HG03066 (cell line): ENCODE data around the gene GNAQ.
"Not testable (repeated sequence)": the region's sequence is repeated elsewhere in the genome, so short reads cannot be mapped to it uniquely, and the experiment has no call there.

Experiments used
- ATAC-seq: cut with Tn5 transposase; IDR thresholded peaks from one replicate; pipeline ENCODE4 v1.9.1; 2021; ENCODE audit warnings: low read depth; ENCODE audit not compliant: unreplicated experiment

GNAQ gene

DNA sequence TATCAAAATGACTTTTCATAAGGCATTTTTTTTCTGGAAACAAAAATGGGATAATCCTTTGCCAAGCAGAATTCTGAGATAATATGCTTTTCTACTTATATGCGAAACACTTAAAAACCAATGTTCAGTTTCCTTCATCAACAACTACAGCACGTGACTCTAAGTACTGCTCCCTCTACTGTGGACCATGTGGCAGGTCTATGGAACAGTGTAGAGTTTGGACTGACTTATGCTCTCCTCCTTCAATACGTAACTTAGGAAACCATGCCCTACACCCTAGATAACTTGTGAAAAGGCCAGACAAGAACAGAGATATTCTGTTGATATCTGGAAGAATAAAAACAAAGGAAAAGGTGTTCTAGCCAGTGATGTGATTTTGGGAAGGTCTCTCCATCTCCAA, 272.2 kb downstream of the GNAQ start:
- ATAC-seq, result no peak

DNA sequence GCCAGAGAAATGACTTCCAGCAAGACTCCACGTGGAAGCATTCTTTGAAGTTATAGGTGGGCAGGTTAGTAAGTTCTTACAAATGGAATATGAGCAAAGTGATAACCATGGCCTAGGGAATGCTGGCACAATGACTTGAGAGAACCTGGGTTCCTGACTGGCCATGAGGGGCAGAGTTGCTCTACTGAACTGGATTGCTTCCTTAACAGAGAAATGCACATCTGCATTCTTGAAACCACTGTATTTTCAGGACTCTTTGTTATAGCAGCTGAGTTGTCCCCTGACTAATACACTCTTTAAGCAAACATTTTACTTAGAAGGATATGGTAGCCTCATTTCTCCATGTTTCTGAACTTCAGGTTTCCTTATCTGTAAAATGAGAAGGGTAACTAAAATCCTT, 275.2 kb downstream of the GNAQ start:
- no peak for ATAC-seq

DNA sequence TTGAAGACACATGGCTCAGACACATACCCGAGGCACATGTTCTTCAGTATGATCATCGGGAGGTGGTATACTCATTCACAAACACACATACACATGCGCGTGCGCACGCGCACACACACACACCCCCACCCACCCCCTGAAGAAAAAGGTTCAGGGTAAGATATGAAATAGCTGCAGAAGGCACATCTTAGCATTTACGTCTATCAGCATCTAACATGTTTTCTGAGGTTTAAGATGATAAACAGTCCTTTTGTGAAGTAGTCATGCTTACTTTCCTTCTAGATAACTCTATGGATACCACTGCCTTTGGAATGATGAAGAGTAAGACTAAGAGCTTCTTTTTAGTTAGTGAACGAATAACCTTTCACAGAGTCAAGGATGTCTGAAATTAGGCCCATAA, 278.4 kb downstream of the GNAQ start:
- no peak for ATAC-seq

DNA sequence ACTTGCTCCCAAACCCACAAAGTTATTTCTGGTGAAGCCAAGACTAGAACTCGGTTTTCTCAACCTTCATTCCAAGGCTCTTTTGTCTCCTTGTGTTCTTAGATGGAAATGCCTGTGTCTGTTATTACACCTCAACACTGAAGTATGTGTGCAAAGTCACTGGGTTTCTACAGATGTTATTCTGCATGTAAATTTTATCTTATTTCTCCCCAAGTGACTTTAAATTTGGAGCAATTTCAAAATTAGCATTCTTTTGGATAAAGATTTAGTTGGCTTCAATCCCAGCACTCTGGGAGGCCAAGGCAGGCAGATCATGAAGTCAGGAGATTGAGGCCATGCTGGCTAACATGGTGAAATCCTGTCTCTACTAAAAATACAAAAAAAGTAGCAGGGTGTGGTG, 279.1 kb downstream of the GNAQ start:
- no peak for ATAC-seq

DNA sequence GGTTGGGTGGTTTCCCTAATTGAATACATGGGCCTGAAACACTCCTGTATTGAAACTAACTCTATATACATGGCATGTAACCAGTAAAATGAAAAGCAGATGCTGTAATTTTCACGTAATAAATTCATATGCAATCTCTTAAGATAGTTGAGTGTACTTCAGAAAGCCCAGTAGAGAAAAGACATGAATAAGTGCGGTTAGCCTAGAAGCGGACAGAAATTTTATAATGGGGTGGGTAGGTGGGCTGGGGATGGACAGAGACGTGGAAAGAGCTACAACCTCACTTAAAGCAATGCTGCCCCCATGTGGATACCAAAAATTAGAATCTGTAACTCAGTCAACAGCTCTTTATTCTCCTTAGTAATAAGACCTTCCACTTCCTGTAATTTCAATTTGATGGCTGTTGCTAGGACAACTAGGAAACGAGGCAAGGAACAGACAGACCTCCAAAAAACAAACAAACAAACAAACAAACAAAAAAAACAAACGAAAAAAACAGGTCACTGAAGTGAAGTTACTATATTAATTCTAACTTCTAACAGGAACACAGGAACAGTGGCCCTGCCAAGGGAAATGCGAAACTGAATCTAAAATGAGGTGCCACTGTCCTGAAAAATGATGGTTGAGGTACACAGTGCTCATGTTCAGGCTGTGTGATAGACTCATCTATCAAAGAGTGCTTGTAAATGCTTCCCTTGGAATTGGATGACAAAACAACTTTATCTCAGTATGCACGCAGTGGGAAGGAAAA, 280.1 kb downstream of the GNAQ start:
- ATAC-seq, result no peak

DNA sequence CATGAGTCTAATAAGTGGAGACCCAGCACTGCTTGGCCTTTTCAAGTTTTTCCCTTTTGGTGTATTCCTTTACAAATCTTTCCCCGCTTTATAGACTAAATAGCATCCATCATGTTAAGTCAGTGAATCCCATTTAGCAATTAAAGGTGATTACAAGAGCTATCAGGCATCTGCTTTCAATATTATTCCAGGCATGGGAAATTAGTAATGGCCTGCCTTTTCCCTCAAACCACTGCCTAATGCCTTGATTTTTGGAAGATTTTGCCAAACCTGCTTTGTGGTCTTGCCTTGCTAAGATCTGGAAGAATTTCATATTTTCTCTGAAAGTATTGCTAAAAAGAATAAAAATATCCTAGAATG, 280.6 kb downstream of the GNAQ start:
- ATAC-seq, result no peak

DNA sequence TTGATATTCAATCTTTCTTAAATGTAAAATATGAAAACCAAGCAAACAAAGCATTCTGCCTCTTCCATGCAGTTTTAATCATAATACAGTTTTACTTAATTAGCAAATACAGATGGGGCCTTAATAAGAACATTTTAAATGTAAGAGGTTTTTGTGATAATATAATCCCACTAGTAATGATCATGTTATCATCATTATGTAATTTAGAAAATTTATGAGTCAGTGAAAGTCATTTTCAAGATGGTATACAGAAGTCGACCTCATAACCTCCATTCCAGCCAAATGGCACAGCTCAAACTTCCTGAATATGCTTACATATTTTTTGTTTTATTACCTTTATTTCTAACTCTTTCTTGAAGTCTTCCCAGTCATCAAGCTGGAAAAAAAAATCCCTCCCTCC, 281.3 kb downstream of the GNAQ start:
- ATAC-seq, result no peak

DNA sequence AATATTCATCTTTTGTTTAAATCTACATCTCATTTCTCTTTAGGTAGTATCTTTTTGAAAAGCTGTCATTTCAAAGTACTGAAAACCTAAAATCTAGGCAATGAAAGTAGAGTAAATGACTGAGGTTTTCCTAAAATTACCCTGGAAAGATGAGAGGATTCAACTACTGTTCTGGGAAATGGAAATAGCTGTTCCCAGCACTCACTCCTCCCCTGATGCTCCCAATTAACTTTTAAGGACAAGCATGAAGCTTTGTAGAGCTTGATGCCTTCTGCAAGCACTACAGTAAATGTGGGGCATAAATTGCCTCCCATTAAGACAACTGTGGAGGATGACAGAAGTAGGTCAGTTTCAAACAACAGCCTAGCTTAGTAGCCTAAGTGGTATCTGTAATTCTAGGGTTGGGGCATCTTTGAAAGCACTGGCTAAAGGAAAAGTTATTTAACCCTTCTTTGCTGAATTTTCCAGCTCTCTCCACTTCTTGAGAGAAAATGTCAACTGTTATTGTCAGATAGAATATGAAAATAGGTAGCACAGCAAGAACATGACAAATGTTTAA, 283.3 kb downstream of the GNAQ start:
- no peak for ATAC-seq

DNA sequence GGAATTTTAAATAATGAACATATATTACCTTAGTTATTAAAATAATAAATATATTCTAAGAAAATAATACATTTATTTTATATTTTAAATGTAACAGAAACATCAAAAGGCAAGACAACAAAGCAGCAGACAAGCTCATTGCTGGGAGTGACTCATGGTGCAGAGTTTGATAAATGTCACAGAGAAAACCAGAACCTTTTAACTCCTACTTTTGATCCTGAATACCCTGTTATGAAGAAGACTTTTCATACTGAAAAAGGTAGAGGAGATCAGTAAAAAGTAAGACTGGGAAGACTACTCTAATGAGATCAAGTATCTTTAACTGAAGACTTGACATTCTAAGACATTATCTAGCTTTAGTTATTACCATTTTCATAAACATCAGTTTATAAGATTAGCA, 284.4 kb downstream of the GNAQ start:
- ATAC-seq, result no peak

DNA sequence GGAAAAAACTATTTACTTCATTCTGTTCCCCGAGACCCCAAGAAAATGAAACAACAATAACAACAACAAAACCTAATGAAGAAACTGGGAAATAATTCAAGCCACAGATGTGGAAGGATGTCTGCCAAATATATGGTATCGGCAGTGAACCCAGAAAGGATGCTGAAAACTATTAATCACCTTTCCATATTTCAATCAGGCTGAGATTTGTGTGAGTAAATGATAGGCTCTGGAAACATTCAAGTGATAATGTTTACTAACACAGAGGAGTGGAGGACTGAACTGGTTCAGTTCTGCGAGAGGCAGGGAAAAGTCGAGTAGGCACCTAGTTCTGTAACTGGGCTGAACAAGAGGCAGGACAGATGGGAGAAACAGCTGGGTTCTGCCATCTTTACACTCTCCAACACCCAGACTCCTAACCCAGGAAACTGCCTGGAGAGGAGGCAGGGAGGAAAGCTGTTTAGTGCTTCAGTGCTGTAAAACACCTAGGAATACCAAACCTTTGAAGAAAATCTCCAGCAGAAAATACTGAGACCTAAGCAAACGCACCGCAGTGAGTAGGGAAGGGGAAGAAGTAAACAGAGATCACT, 286.7 kb downstream of the GNAQ start:
- ATAC-seq, result no peak

DNA sequence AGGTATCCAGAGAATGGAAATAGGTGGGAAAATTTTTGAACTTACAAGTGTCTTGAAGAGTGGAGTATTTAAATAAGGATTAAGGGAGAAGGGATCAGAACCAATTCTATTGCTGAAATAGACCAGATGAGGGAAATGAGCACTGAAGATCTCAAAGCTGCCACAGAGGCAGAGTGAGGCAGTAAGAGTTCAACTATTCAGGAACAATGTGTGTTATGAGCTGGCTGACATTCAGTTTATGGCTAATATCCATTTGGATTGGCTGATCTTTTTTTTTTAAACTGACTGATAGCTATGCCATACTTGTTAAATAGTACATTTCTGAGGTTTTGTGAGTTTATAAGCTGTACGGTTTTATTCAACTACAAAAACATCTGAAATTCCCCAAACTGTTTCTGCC, 288.2 kb downstream of the GNAQ start:
- no peak for ATAC-seq

DNA sequence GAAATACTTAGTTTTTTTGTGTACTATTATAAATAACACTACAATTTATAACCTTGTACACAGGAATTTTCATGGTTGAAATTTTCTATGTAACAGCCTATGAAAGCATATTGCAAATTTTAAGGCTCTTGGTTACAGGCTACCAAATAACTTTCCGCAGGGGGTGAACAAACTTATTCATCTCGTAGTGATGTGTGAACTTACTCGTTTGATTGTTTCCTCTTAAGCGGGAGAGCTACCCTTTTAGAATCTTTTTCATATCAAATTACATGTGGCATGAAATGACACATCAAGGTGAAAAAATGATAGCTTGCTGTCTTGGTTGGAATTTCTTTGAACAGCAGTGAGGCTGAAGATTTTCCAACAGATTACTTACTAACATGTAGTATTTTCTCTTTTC, 292.7 kb downstream of the GNAQ start:
- ATAC-seq, result no peak

DNA sequence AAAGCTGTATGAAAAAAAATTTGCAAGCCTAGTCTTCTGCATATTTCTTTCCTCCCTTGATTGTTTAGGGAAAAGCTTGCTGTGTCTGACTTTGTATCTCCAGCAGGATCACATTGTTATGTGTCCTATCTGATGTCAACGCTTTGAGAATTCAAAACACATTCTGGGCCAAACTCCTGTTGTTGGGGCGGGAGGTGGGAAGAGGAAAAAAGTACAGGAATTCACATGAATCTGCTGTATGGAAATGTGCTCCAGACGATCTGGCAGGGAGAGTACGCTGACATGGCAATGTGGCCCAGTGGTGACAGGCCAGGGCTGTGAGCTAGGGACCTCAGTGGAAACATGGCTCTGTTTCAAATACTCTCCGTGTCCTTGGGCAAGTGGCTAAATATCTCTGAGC, 296.1 kb downstream of the GNAQ start:
- no peak for ATAC-seq

DNA sequence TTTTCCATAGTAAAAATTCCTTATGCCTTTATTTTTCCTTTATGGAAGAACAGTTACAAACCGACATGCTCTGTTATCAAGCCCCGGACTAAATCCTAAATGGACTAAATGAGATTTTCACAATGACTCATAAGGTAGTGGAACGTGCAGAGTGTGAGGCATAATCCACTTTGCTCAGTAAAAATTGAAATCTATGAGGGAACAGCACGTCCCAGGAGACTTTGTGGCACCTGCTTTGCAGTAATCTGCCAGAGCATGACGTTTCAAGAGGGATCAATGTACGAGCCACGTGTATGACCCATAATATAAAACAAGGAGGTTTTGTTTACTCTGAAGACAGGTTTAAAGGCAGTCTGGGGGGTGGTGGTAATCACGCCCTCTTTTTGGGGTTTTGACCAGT, 299.7 kb downstream of the GNAQ start:
- no peak for ATAC-seq

DNA sequence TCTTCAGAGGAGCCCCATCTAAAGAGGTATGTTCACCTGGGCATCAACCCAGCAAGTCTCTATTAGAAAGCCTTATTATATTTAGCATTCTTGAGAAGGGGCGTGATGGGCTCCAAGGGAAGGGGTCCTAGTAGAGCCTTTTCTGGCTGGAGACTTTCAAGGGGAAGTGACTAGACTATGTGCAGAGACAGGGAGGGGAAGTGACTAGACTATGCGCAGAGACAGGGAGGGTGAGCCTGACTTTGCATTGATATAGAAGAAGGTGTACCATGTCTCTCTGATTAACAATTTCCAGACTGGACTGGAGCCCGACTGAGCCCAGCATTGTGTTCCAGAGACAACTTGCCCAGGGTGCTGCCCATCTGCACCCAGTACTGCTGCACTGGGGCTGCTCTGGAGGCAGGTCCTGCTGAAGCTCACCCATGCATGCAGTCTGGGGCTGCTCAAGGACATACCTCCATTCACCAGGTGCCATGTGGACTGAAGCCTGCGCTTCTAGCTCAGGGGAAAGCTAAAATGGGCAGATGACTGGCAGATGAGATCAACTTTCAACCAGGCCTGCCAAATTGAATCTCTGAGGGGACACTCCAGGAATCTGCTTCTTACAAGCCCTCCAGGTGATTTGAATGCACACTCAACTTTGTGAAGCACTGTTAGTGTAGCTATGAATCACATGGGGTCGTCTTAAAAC, 300.5 kb downstream of the GNAQ start:
- no peak for ATAC-seq

DNA sequence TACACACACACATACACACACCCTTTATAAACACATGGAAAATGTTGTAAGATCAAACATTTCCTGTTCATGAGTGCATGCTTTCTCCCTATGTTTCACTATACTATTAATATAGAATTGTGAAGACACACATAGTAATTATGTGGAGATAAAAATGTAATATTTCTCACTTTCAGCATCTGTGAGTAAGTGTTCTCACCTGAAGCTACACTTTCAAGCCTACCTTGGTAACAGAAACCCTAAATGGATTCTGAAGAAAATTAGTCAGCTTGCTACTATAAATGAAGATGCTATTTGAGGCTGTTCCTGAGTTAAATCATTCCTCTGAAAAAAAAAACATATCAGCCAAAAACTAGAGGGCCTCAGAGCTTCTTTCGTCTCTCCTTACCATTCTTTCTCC, 302.4 kb downstream of the GNAQ start:
- ATAC-seq, result no peak

DNA sequence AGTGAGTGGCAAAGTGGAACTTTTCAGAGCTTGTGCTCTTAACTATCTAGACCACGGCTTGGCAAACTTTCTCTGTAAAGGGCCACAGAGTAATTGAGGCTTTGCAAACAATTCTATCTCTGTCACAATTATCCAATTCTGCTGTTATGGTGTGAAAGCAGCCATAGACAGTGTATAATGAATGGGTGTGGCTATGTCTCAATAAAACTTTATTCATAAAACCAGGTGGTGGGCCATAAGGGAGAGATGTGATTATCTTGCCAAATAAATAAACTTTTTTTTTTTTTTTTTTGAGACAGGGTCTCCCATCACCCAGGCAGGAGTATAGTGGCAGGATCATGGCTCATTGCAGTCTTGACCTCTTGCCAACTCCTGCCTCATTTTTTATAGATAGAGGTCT, 304.8 kb downstream of the GNAQ start:
- no peak for ATAC-seq

DNA sequence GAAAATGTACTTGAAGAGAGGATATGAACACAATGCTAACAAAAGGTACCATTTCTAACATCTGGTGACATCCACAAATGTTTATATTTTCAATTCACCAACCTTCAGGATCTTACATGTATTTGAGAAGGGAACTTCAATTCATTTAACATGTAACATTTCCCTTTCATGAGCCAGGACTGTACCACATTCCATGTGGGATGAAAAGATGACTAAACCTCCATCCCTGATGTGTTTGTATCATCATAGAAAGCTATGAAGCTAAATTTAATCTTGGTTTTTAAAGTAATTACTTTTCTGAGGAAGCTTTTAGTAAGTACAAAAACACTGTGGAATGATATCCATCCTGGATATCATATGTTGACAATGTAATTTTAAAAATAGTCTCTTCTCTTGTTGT, 305.3 kb downstream of the GNAQ start:
- ATAC-seq, result no peak

DNA sequence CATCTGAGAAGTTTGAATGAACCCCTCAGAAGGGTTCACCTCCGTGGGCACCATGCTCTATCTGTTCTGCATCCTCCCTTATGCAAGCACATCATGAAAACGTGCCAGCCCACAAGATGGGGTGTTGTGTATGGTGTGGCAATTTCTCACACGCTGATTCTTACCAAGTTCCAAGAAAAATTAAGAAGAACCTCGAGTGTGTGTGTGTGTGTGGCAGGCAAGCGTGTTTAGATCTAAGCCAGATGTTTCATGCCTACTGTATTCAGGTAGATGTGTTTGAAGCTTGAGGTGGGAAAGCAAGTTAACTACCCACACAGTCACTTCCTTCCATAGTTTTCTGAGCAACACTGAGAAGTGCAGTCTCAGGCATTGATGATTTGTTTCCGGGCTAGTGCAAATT, 305.8 kb downstream of the GNAQ start:
- no peak for ATAC-seq

DNA sequence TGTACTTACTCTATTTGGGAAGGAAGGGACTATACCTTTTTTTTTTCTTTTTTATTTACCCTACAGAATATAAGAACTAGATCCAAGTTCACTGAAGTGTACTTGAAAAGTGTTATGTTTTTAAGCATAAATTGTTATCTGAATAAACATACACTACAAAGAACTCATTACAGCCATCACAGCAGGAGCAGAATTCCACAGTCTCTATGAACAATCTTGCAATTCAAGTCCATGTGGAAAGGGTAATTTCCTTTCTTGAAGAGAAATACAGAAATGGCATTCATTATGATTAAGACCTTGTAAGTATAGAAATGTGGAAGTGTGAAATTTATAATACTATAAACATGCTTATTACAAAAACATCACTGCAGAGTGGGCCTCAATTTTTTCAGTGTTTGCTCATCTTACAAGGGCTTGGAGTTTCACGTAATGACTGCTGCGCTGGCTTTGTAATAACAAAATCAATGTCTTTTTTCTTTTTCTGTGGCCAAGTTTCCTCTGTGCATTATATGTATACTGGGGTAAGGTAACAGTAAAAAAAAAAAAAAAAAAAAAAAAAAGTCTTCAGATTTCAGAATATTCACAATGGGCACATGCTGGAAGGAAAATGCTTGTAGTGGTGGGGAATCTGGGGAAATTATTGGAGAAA, 306.4 kb downstream of the GNAQ start:
- no peak for ATAC-seq

DNA sequence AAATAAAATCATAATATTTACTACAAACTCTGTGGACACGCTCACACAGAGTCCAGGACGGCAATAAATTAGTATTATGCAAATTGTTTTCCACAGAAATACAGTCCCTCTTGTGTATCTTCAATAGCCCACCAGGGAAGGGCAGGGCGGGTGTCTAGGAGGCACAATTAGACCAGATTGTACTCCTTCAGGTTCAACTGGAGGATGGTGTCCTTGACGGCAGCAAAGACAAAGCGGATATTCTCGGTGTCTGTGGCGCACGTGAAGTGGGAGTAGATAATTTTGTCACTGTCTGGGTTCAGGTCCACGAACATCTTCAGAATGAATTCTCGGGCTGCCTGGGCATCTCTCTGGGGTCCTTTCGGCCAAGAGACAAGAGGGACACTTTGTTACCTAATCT, 310.5 kb downstream of the GNAQ start:
- ATAC-seq, result not testable (repeated sequence)
